C4-2B (cell line): ENCODE measurements around the gene ARPC4.

Experiments used
- H3K27ac ChIP-seq: fragments of 450-650 bp; 2 replicates; pipeline ENCODE4 v1.5.1; 2017
- CTCF ChIP-seq: fragments of 450-650 bp; conservative IDR thresholded peaks from 2 replicates; pipeline ENCODE4 v1.5.1; 2017; ENCODE audit warnings: mild to moderate bottlenecking
- ZFX ChIP-seq: fragments of 450-650 bp; IDR thresholded peaks from 2 replicates; pipeline ENCODE4 v1.6.1; 2017

The ARPC4 gene

GRCh38 chr3:9828801-9829755 lies 36.2 kb downstream of the ARPC4 start:
- TF ChIP-seq CTCF (no peak), ZFX (no peak)

GRCh38 chr3:9831253-9831652 lies 38.4 kb downstream of the ARPC4 start:
- H3K27ac ChIP-seq = no peak overlapping the region
- TF ChIP-seq CTCF = no peak
- no peak for TF ChIP-seq ZFX

More at GRCh38 chr3:9828801-9829755, 36.2 kb downstream of the ARPC4 start:
- no peak overlapping the region for H3K27ac ChIP-seq

- TF ChIP-seq CTCF = no peak
- TF ChIP-seq ZFX = no peak
- no peak overlapping the region for H3K27ac ChIP-seq
Measured at GRCh38 chr3:9833078-9833477, 40.2 kb downstream of the ARPC4 start.

GRCh38 chr3:9834520-9835380 lies 41.9 kb downstream of the ARPC4 start:
- no peak overlapping the region for H3K27ac ChIP-seq
- no peak for TF ChIP-seq ZFX
- TF ChIP-seq CTCF = no peak

- H3K27ac ChIP-seq = no peak overlapping the region
- no peak for TF ChIP-seq ZFX
- TF ChIP-seq CTCF = no peak
Measured at GRCh38 chr3:9837701-9838582, 45.1 kb downstream of the ARPC4 start.

- TF ChIP-seq ZFX (no peak), CTCF (no peak)
- no peak overlapping the region for H3K27ac ChIP-seq
Measured at GRCh38 chr3:9838856-9839255, 46.0 kb downstream of the ARPC4 start.
